GM18951 (cell line): ENCODE measurements around the gene SLC1A5.

ENCODE experiments used
- POLR2A ChIP-seq: IDR thresholded peaks from 4 replicates; pipeline ENCODE4 v1.6.1; 2011; ENCODE audit warnings: mild to moderate bottlenecking; ENCODE audit not compliant: insufficient read length, insufficient read depth; ENCODE audit errors: extremely low read depth
- in situ Hi-C: fragments of 300-500 bp; cut with MboI; formaldehyde crosslinking; loops from one replicate; pipeline ENCODE4 v1.12.0; 2022; ENCODE audit warnings: low sequenced_read_pairs, mixed read lengths, inconsistent platforms; ENCODE audit not compliant: unreplicated experiment

SLC1A5 gene

GRCh38 chr19:46773018-46773399 is 15.4 kb downstream of the SLC1A5 start:
- TF ChIP-seq POLR2A, result no peak
- in situ Hi-C loops, result loop anchor here (25.0 kb wide), 1 partner anchor 214 kb away; no protein-coding TSS in a partner anchor

- in situ Hi-C loops, result loop anchor here (25.0 kb wide), 1 partner anchor 215 kb away; no protein-coding TSS in a partner anchor
- TF ChIP-seq POLR2A, result no peak
Measured at GRCh38 chr19:46772170-46773017, 16.0 kb downstream of the SLC1A5 start.

GRCh38 chr19:46768746-46769145 is 19.6 kb downstream of the SLC1A5 start:
- in situ Hi-C loops, result loop anchor here (25.0 kb wide), 1 partner anchor 219 kb away; no protein-coding TSS in a partner anchor

- no peak for TF ChIP-seq POLR2A
- in situ Hi-C loops, result loop anchor here (25.0 kb wide), 1 partner anchor 221 kb away; no protein-coding TSS in a partner anchor
Measured at GRCh38 chr19:46766569-46767317, 21.7 kb downstream of the SLC1A5 start.

GRCh38 chr19:46764817-46765291 is 23.5 kb downstream of the SLC1A5 start:
- in situ Hi-C loops, result loop anchor here (25.0 kb wide), 1 partner anchor 222 kb away; no protein-coding TSS in a partner anchor
- TF ChIP-seq POLR2A, result no peak

GRCh38 chr19:46762245-46762890 is 26.0 kb downstream of the SLC1A5 start:
- in situ Hi-C loops, result loop anchor here (25.0 kb wide), 1 partner anchor 225 kb away; no protein-coding TSS in a partner anchor
- TF ChIP-seq POLR2A, result no peak

GRCh38 chr19:46761418-46761831 is 27.0 kb downstream of the SLC1A5 start:
- in situ Hi-C loops, result loop anchor here (25.0 kb wide), 1 partner anchor 226 kb away; no protein-coding TSS in a partner anchor
- no peak for TF ChIP-seq POLR2A

- in situ Hi-C loops, result loop anchor here (25.0 kb wide), 1 partner anchor 226 kb away; no protein-coding TSS in a partner anchor
Measured at GRCh38 chr19:46760897-46761296, 27.5 kb downstream of the SLC1A5 start.

- TF ChIP-seq POLR2A, result no peak
- in situ Hi-C loops, result loop anchor here (25.0 kb wide), 1 partner anchor 227 kb away; no protein-coding TSS in a partner anchor
Measured at GRCh38 chr19:46760363-46760762, 28.0 kb downstream of the SLC1A5 start.

GRCh38 chr19:46759817-46760333 is 28.5 kb downstream of the SLC1A5 start:
- no peak for TF ChIP-seq POLR2A
- in situ Hi-C loops, result loop anchor here (25.0 kb wide), 1 partner anchor 227 kb away; no protein-coding TSS in a partner anchor

GRCh38 chr19:46759206-46759605 is 29.2 kb downstream of the SLC1A5 start:
- no peak for TF ChIP-seq POLR2A
- in situ Hi-C loops, result loop anchor here (25.0 kb wide), 1 partner anchor 228 kb away; no protein-coding TSS in a partner anchor

- TF ChIP-seq POLR2A, result no peak
- in situ Hi-C loops, result loop anchor here (25.0 kb wide), 1 partner anchor 231 kb away; no protein-coding TSS in a partner anchor
Measured at GRCh38 chr19:46756544-46756888, 31.9 kb downstream of the SLC1A5 start.

- in situ Hi-C loops, result loop anchor here (25.0 kb wide), 1 partner anchor 231 kb away; no protein-coding TSS in a partner anchor
- no peak for TF ChIP-seq POLR2A
Measured at GRCh38 chr19:46755853-46756543, 32.4 kb downstream of the SLC1A5 start.
